Activated naive CD4-positive, alpha-beta T cell treated with anti-CD3 and anti-CD28 coated beads, Interleukin-2, amount 50 U/mL, for 72 hours (primary cell): ENCODE data around the gene TMEM127. TPM values are rescaled to one million over a fixed set of nuclear protein-coding genes. Genes with fewer than 3 reads are reported as not detected.
"Not testable (repeated sequence)": the region's sequence is repeated elsewhere in the genome, so short reads cannot be mapped to it uniquely, and the experiment has no call there.

Experiments used
- ATAC-seq, 2 donors: fragments of 150-1000 bp; cut with Tn5 transposase; 2 replicates each; pipeline ENCODE4 v1.10.0; 2021; ENCODE audit warnings: mild to moderate bottlenecking in 2 of 2, moderate library complexity in 2 of 2
- DNase-seq, 2 donors: peaks; one replicate each; pipeline ENCODE4 v3.0.0; 2021 to 2022; ENCODE audit warnings: low spot score in 2 of 2
- H3K27ac Mint-ChIP-seq, 2 donors: one replicate each; pipeline ENCODE4 v1.8.0; 2022; ENCODE audit warnings: mild to moderate bottlenecking in 2 of 2, mixed read lengths in 2 of 2
- H3K36me3 Mint-ChIP-seq, 2 donors: one replicate each; pipeline ENCODE4 v1.8.0; 2022; ENCODE audit warnings: mixed read lengths in 2 of 2
- H3K9me3 Mint-ChIP-seq, 2 donors: one replicate each; pipeline ENCODE4 v1.8.0; 2022; ENCODE audit warnings: mixed read lengths in 2 of 2
- total RNA-seq, 2 donors: library from RNA; stranded (reverse); gene quantifications; one replicate each; pipeline ENCODE4 v1.2.3, GENCODE V29; 2022

TMEM127 gene
- total RNA-seq, 2 donors from 2014 or later: 16.5 to 17.6 TPM

GRCh38 chr2:96233436-96233835 lies 32.4 kb downstream of the TMEM127 start:
- ATAC-seq (no peak), DNase-seq (no peak)
- Mint-ChIP-seq H3K27ac (peak overlapping the region in 1 of 2 donors; percentile 41), H3K9me3 (no peaks in the 10 kb centered on the region), H3K36me3 (no peaks in the 10 kb centered on the region)

GRCh38 chr2:96231316-96231715 lies 34.5 kb downstream of the TMEM127 start:
- no peaks in the 10 kb centered on the region for H3K9me3 Mint-ChIP-seq
- DNase-seq: no peak
- H3K36me3 Mint-ChIP-seq: no peaks in the 10 kb centered on the region
- no peak for ATAC-seq
- no peak overlapping the region for H3K27ac Mint-ChIP-seq

GRCh38 chr2:96225016-96225533 lies 40.7 kb downstream of the TMEM127 start:
- H3K27ac Mint-ChIP-seq: no peak overlapping the region
- no peaks in the 10 kb centered on the region for H3K36me3 Mint-ChIP-seq
- H3K9me3 Mint-ChIP-seq: no peaks in the 10 kb centered on the region
- DNase-seq (no peak), ATAC-seq (no peak)

- DNase-seq, H3K9me3 Mint-ChIP-seq, ATAC-seq, H3K36me3 Mint-ChIP-seq, H3K27ac Mint-ChIP-seq: not testable (repeated sequence)
Observed at GRCh38 chr2:96221106-96221505, 44.7 kb downstream of the TMEM127 start.

GRCh38 chr2:96219959-96220358 lies 45.8 kb downstream of the TMEM127 start:
- not testable (repeated sequence) for H3K36me3 Mint-ChIP-seq, H3K27ac Mint-ChIP-seq, H3K9me3 Mint-ChIP-seq, ATAC-seq, DNase-seq

- ATAC-seq: no peak
- Mint-ChIP-seq H3K36me3 (no peaks in the 10 kb centered on the region), H3K27ac (no peak overlapping the region), H3K9me3 (no peaks in the 10 kb centered on the region)
- no peak for DNase-seq
Observed at GRCh38 chr2:96218508-96219131, 47.2 kb downstream of the TMEM127 start.

GRCh38 chr2:96214554-96214953 lies 51.2 kb downstream of the TMEM127 start:
- H3K36me3 Mint-ChIP-seq: no peaks in the 10 kb centered on the region
- H3K27ac Mint-ChIP-seq: no peak overlapping the region
- DNase-seq (no peak), ATAC-seq (no peak)
- H3K9me3 Mint-ChIP-seq: no peaks in the 10 kb centered on the region

GRCh38 chr2:96213379-96213778 lies 52.4 kb downstream of the TMEM127 start:
- no peak overlapping the region for H3K27ac Mint-ChIP-seq
- ATAC-seq: no peak
- no peaks in the 10 kb centered on the region for H3K9me3 Mint-ChIP-seq
- DNase-seq: no peak
- H3K36me3 Mint-ChIP-seq: no peaks in the 10 kb centered on the region

GRCh38 chr2:96212339-96212738 lies 53.5 kb downstream of the TMEM127 start:
- DNase-seq: no peak
- no peak for ATAC-seq
- Mint-ChIP-seq H3K27ac (no peak overlapping the region), H3K36me3 (peaks cover 8% of the 10 kb centered on the region in 2 donors), H3K9me3 (no peaks in the 10 kb centered on the region)

GRCh38 chr2:96209729-96210085 lies 56.1 kb downstream of the TMEM127 start:
- Mint-ChIP-seq H3K36me3 (peaks cover 21 to 28% of the 10 kb centered on the region in 2 donors), H3K27ac (peak overlapping the region; percentile 81 to 89), H3K9me3 (no peaks in the 10 kb centered on the region)
- no peak for ATAC-seq
- no peak for DNase-seq

- Mint-ChIP-seq H3K9me3 (no peaks in the 10 kb centered on the region), H3K27ac (peak overlapping the region; percentile 81 to 89), H3K36me3 (peaks cover 21 to 29% of the 10 kb centered on the region in 2 donors)
- DNase-seq (no peak), ATAC-seq (no peak)
Observed at GRCh38 chr2:96209011-96209728, 56.6 kb downstream of the TMEM127 start.

GRCh38 chr2:96208143-96209010 lies 57.4 kb downstream of the TMEM127 start, which contains the start of gene STARD7:
Gene STARD7, minus strand, starts transcription at chr2:96208827. Its CDS starts 393 bp downstream, at chr2:96208434.
- ATAC-seq (peak; percentile 91 to 92), DNase-seq (peak; percentile 98)
- peaks cover 21 to 29% of the 10 kb centered on the region in 2 donors for H3K36me3 Mint-ChIP-seq
- H3K9me3 Mint-ChIP-seq: no peaks in the 10 kb centered on the region
- H3K27ac Mint-ChIP-seq: peak within 1 kb of the TSS; percentile 89

- ATAC-seq: no peak
- Mint-ChIP-seq H3K27ac (peak overlapping the region; percentile 89), H3K36me3 (peaks cover 21 to 29% of the 10 kb centered on the region in 2 donors), H3K9me3 (no peaks in the 10 kb centered on the region)
- DNase-seq: no peak
Observed at GRCh38 chr2:96207774-96208142, 58.0 kb downstream of the TMEM127 start.

- DNase-seq (no peak), ATAC-seq (no peak)
- no peaks in the 10 kb centered on the region for H3K9me3 Mint-ChIP-seq
- H3K36me3 Mint-ChIP-seq: peaks cover 21 to 29% of the 10 kb centered on the region in 2 donors
- H3K27ac Mint-ChIP-seq: peak overlapping the region; percentile 89
Observed at GRCh38 chr2:96207073-96207773, 58.6 kb downstream of the TMEM127 start.

GRCh38 chr2:96205888-96206287 lies 59.9 kb downstream of the TMEM127 start:
- peak overlapping the region; percentile 57 to 69 for H3K27ac Mint-ChIP-seq
- H3K36me3 Mint-ChIP-seq: peaks cover 21 to 29% of the 10 kb centered on the region in 2 donors
- DNase-seq (no peak), ATAC-seq (no peak)
- no peaks in the 10 kb centered on the region for H3K9me3 Mint-ChIP-seq

- H3K9me3 Mint-ChIP-seq: no peaks in the 10 kb centered on the region
- DNase-seq (no peak), ATAC-seq (no peak)
- peaks cover 21 to 29% of the 10 kb centered on the region in 2 donors for H3K36me3 Mint-ChIP-seq
- H3K27ac Mint-ChIP-seq: peak overlapping the region; percentile 44 to 57
Observed at GRCh38 chr2:96204836-96205624, 60.8 kb downstream of the TMEM127 start.
